K562 (cell line): ENCODE results near the gene OR3A3. TPM values are rescaled to one million over a fixed set of nuclear protein-coding genes. Genes with fewer than 3 reads are reported as not detected.
"Not testable (repeated sequence)": the region's sequence is repeated elsewhere in the genome, so short reads cannot be mapped to it uniquely, and the experiment has no call there.

ENCODE experiments used
- ATAC-seq: fragments of 200-7000 bp; cut with Tn5 transposase; 3 replicates; pipeline ENCODE4 v1.9.1; 2020; ENCODE audit warnings: moderate library complexity
- BruUV-seq: library from RNA; stranded (reverse); fragments of 400-500 nt; replicated peaks from 2 replicates; lab custom pipeline; 2021; lab: Mats Ljungman, UMichigan
- CTCF ChIA-PET: fragments of 300-600 bp; formaldehyde crosslinking; extraction: SDS; loops from one replicate; lab custom pipeline; 2021; ENCODE audit warnings: low intra/inter-chr PET ratio; lab: Yijun Ruan, JAX
- POLR2A ChIA-PET: fragments of 300-600, 350-650 bp; sonication (Branson Sonifier 250); formaldehyde crosslinking; extraction: SDS; loops from one replicate; lab custom pipeline; 2021; ENCODE audit warnings: antibody characterized with exemption, inconsistent platforms; lab: Yijun Ruan, JAX
- DNase-seq, 4 experiments: peaks; one replicate each; pipeline versions ENCODE4 v3.0.0 to v3.0.0-alpha.2; 2011 to 2018; ENCODE audit warnings: low spot score in 3 of 4, mixed read lengths in 3 of 4; ENCODE audit errors: extremely low read depth in 1 of 4
- FAIRE-seq: peaks from 2 replicates; lab custom pipeline; 2011; peaks lifted over from hg19 to GRCh38; lab: Jason Lieb, UNC
- H2AFZ ChIP-seq: 2 replicates; pipeline ENCODE4 v1.6.0; 2011; ENCODE audit warnings: low read depth, low read length, control low read depth, inconsistent platforms
- H3K27ac ChIP-seq: fragments of 200-600 bp; 3 replicates; pipeline ENCODE4 v1.8.0; 2011; ENCODE audit warnings: low read depth, mild to moderate bottlenecking, control low read depth, inconsistent platforms, low read length, moderate library complexity, mixed read lengths; ENCODE audit errors: extremely low read depth
- H3K27me3 ChIP-seq, 2 experiments: fragments of 300-600 bp in 1 of 2; 2 replicates in 1 of 2; 3 replicates in 1 of 2; pipeline versions ENCODE4 v1.6.0 to v1.8.0; 2011; ENCODE audit warnings: inconsistent platforms in 2 of 2, low read length in 2 of 2, mild to moderate bottlenecking in 1 of 2, mixed read lengths in 1 of 2, moderate library complexity in 1 of 2; ENCODE audit not compliant: control insufficient read depth in 2 of 2, insufficient read depth in 2 of 2
- H3K36me3 ChIP-seq: fragments of 300-600 bp; 3 replicates; pipeline ENCODE4 v1.8.0; 2011; ENCODE audit warnings: mild to moderate bottlenecking, low read length, inconsistent platforms; ENCODE audit not compliant: control insufficient read depth, insufficient read depth
- H3K4me1 ChIP-seq, 2 experiments: fragments of 200-600 bp in 1 of 2; replicated peaks in 1 of 2; 2 replicates in 1 of 2; 3 replicates in 1 of 2; pipeline versions ENCODE4 v1.5.1 to v1.8.0; 2011; ENCODE audit warnings: inconsistent platforms in 2 of 2, low read length in 2 of 2, mild to moderate bottlenecking in 1 of 2, mixed read lengths in 1 of 2, moderate library complexity in 1 of 2; ENCODE audit not compliant: control insufficient read depth in 2 of 2, insufficient read depth in 2 of 2
- H3K4me2 ChIP-seq: 2 replicates; pipeline ENCODE4 v1.6.1; 2011; ENCODE audit warnings: low read length, control low read depth, inconsistent platforms, mixed read lengths; ENCODE audit not compliant: insufficient read depth
- H3K4me3 ChIP-seq: fragments of 200-600 bp; sonication (generic), shearing (Covaris generic); 2 replicates; pipeline ENCODE4 v1.5.1; 2016; ENCODE audit warnings: control low read depth, inconsistent platforms
- H3K79me2 ChIP-seq: fragments of 200-600 bp; 3 replicates; pipeline ENCODE4 v1.8.0; 2011; ENCODE audit warnings: low read length, inconsistent platforms; ENCODE audit not compliant: control insufficient read depth, insufficient read depth
- H3K9ac ChIP-seq, 2 experiments: 2 replicates each; pipeline versions ENCODE4 v1.6.0 to v1.6.1; 2011; ENCODE audit warnings: low read depth in 2 of 2, low read length in 2 of 2, control low read depth in 1 of 2, inconsistent platforms in 1 of 2, mild to moderate bottlenecking in 1 of 2, mixed read lengths in 1 of 2; ENCODE audit not compliant: insufficient read depth in 1 of 2
- H3K9me1 ChIP-seq: one replicate; pipeline ENCODE4 v1.6.0; 2011; ENCODE audit warnings: inconsistent platforms, mild to moderate bottlenecking, low read length, moderate library complexity; ENCODE audit not compliant: control insufficient read depth, insufficient read depth
- H3K9me3 ChIP-seq: replicated peaks from 2 replicates; pipeline ENCODE4 v1.5.1; 2011; ENCODE audit warnings: low read depth, low read length, inconsistent platforms; ENCODE audit not compliant: control insufficient read depth, insufficient read depth
- H4K20me1 ChIP-seq: replicated peaks from 2 replicates; pipeline ENCODE4 v1.6.1; 2011; ENCODE audit warnings: low read length, inconsistent platforms, mixed read lengths; ENCODE audit not compliant: control insufficient read depth, insufficient read depth
- FOXA1 ChIP-seq: fragments of 450-650 bp; IDR thresholded peaks from 2 replicates; pipeline ENCODE4 v1.6.1; 2016; ENCODE audit warnings: mild to moderate bottlenecking, borderline replicate concordance
- NFIC ChIP-seq: fragments of 450-650 bp; IDR thresholded peaks from 2 replicates; pipeline ENCODE4 v1.6.1; 2017; ENCODE audit warnings: mild to moderate bottlenecking, inconsistent platforms
- SUPT5H ChIP-seq: fragments of 450-650 bp; IDR thresholded peaks from 2 replicates; pipeline ENCODE4 v1.6.1; 2016
- ZC3H11A ChIP-seq: IDR thresholded peaks from 2 replicates; pipeline ENCODE4 v1.6.1; 2012; ENCODE audit warnings: low read depth, low read length, improper control_type of control experiment
- WGBS: fragments of 100-300 bp; shearing (Covaris generic); methylation state at CpG from one replicate; pipeline ENCODE4 v1.1.6; 2016; ENCODE audit warnings: low coverage, mixed read lengths; ENCODE audit not compliant: insufficient coverage; ENCODE audit errors: missing lambda C conversion rate; 5-methylcytosine and 5-hydroxymethylcytosine counted together
- in situ Hi-C: fragments of 300-500 bp; cut with MboI; formaldehyde crosslinking; loops from 4 replicates; pipeline ENCODE4 v1.15.0; 2018; ENCODE audit warnings: inconsistent platforms, mixed read lengths
- intact Hi-C: fragments of 100-400 bp; cut with micrococcal nuclease; formaldehyde crosslinking; loops from 2 replicates; pipeline ENCODE4 v1.14.2; 2022
- polyA plus RNA-seq, 8 experiments: library from polyadenylated mRNA; depleted of rRNA in 4 of 8; stranded (reverse) in 5 of 8; unstranded in 3 of 8; fragments of >200 nt; fragmentation: Nextera tagmentation in 2 of 8; fragmentation: Illumina TruSeq in 1 of 8; extraction: Ambion mirVana in 2 of 8; extraction: Trizol in 1 of 8; gene quantifications; 2 replicates each; pipeline versions ENCODE4 v1.2.1 to v1.2.3, GENCODE V29; 2011 to 2014; ENCODE audit warnings: inconsistent platforms in 1 of 8, missing spikeins in 1 of 8
- total RNA-seq, 7 experiments: library from RNA; depleted of rRNA in 6 of 7; stranded (reverse); fragments of >200 nt in 6 of 7; fragmentation: Illumina TruSeq in 2 of 7; extraction: Trizol in 2 of 7; gene quantifications; 2 replicates each; pipeline versions ENCODE4 v1.2.1 to v1.2.3, GENCODE V29; 2011 to 2021; ENCODE audit warnings: low replicate concordance in 1 of 7

The OR3A3 gene
- total and polyA plus RNA-seq, 9 of the 15 experiments (the other 6 are each of a cell fraction or from before 2014, with no cell fraction given), result not detected

DNA sequence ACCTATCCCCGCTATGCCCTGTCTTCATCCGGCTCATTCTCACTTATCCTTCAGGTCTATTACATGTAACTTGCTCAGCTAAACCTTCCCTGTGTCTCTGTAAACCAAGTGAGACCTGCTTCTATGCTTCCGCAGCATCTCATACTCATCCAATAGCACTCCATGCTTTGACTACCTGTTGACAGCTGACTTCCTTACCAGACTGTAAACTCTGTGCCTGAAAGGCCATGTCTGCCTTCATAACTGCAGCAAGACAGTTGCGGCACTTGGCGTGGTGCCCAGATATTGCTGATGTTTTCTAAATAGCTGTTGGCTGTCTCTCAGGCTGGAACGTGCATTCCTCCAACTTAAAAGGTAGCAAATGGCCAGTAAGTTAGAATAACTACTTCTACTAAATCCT, 11.1 kb upstream of the OR3A3 start:
- TF ChIP-seq NFIC, result peak; percentile 8; the same call in 1 of the 2 replicates
- TF ChIP-seq SUPT5H, result no peak
- H3K27me3 ChIP-seq, result no peaks in the 10 kb centered on the region
- no peak overlapping the region for H3K27ac ChIP-seq
- FAIRE-seq, result no peak
- H3K4me1 ChIP-seq, result no peaks in the 10 kb centered on the region
- H3K4me3 ChIP-seq, result no peak overlapping the region
- in situ Hi-C loops, result no loop called here
- no peaks in the 10 kb centered on the region for H3K9me1 ChIP-seq
- DNase-seq, result no peak
- ChIA-PET POLR2A (no interaction called here), CTCF (no interaction called here)
- no peak for ATAC-seq
- no TSS peak for BruUV-seq
- no peaks in the 10 kb centered on the region for H3K79me2 ChIP-seq
- H3K9ac ChIP-seq, result no peak overlapping the region
- H4K20me1 ChIP-seq, result no peaks in the 10 kb centered on the region
- intact Hi-C loops, result no loop called here
- WGBS, result 2% methylated on average over 6 of the region's 6 CpGs
- H3K4me2 ChIP-seq, result no peak overlapping the region
- no peak overlapping the region for H2AFZ ChIP-seq
- no peaks in the 10 kb centered on the region for H3K36me3 ChIP-seq
- no peaks in the 10 kb centered on the region for H3K9me3 ChIP-seq

DNA sequence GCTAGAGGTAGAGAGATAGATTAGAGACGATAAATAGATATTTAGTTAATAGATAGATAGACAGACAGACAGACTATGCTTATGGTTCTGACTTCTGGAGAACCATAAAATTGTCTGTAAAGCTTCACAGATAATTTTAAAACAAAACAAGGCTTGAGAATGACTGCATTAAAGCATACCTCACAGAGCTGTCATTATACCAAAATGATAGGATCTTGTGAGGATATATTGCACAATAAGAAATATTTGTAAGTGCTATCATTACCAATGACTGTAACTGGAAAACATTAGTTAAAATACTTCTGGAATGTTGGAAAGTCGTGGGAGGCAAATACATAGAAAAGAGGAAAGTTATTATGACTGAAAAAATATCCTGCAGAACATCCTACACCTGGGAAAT, 9.4 kb upstream of the OR3A3 start:
- Histone ChIP-seq H3K4me3 (no peak overlapping the region), H3K9me1 (no peaks in the 10 kb centered on the region), H3K9ac (no peak overlapping the region), H3K79me2 (no peaks in the 10 kb centered on the region), H3K4me2 (no peak overlapping the region), H2AFZ (no peak overlapping the region), H3K9me3 (no peaks in the 10 kb centered on the region), H3K27ac (no peak overlapping the region), H4K20me1 (no peaks in the 10 kb centered on the region), H3K4me1 (no peaks in the 10 kb centered on the region), H3K27me3 (no peaks in the 10 kb centered on the region), H3K36me3 (no peaks in the 10 kb centered on the region)
- no TSS peak for BruUV-seq
- CTCF ChIA-PET, result no interaction called here
- WGBS, result 0% methylated on average over 2 of the region's 2 CpGs
- POLR2A ChIA-PET, result no interaction called here
- DNase-seq (no peak), ATAC-seq (no peak), FAIRE-seq (no peak)
- in situ Hi-C loops, result no loop called here
- intact Hi-C loops, result no loop called here
- TF ChIP-seq ZC3H11A, result no peak
- TF ChIP-seq FOXA1, result no peak

DNA sequence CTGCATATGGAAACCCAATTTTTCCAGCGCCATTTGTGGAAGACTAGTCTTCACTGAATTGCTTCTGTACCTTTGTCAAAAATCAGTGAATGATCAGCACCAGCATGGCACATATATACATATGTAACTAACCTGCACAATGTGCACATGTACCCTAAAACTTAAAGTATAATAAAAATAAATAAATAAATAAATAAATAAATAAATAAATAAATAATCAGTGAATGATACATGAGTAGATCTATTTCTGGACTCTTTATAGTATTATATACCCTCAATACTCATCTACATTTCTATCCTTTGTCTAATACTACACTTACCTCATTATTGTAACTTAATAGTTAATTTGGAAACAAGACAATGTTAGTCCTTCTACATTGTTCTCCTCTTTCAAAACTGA, 7.3 kb upstream of the OR3A3 start:
- H3K4me3 ChIP-seq, H3K79me2 ChIP-seq, H3K9me1 ChIP-seq, H3K27ac ChIP-seq, DNase-seq, H3K27me3 ChIP-seq, H3K9me3 ChIP-seq, intact Hi-C loops, H4K20me1 ChIP-seq, BruUV-seq, H2AFZ ChIP-seq, H3K9ac ChIP-seq, ATAC-seq, FAIRE-seq, POLR2A ChIA-PET, H3K4me1 ChIP-seq, in situ Hi-C loops, CTCF ChIA-PET, H3K36me3 ChIP-seq, H3K4me2 ChIP-seq: not testable (repeated sequence)
- 0% methylated on average over 1 of the region's 1 CpG for WGBS

DNA sequence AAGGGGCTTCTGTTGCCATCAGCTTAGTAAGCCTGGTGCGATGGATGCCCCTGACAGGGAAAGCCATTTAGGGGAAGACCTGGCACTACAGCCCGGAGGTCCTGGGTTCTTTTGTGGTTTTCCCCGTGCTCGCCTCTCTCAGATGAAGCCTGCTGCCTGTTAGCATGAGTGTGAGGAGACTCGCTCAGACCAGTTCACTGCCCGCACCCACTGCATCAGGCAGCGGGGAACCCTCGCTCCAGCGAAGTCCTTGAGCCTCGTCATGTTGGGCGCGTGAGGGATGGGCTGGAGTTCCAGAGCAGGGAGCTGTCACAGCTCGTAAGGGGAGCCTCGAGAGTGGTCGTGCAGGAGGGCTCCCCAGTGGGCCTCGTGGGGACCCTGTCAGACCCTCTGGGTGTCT, 1.0 kb downstream of the OR3A3 start:
- H3K4me3 ChIP-seq, BruUV-seq, ATAC-seq, H3K4me1 ChIP-seq, CTCF ChIA-PET, H3K4me2 ChIP-seq, FAIRE-seq, H3K9me1 ChIP-seq, H3K9ac ChIP-seq, in situ Hi-C loops, intact Hi-C loops, H4K20me1 ChIP-seq, H3K79me2 ChIP-seq, H3K36me3 ChIP-seq, POLR2A ChIA-PET, DNase-seq, H3K27me3 ChIP-seq, H3K9me3 ChIP-seq, H2AFZ ChIP-seq, H3K27ac ChIP-seq: not testable (repeated sequence)
- WGBS, result no CpG with 5 or more reads among the region's 16 CpGs
